ENCODE results near the gene DLGAP1. TPM values are rescaled to one million over a fixed set of nuclear protein-coding genes. Genes with fewer than 3 reads are reported as not detected.

The DLGAP1 gene
- total RNA-seq, 1 donor from 2014 or later = 11.5 TPM

DNA sequence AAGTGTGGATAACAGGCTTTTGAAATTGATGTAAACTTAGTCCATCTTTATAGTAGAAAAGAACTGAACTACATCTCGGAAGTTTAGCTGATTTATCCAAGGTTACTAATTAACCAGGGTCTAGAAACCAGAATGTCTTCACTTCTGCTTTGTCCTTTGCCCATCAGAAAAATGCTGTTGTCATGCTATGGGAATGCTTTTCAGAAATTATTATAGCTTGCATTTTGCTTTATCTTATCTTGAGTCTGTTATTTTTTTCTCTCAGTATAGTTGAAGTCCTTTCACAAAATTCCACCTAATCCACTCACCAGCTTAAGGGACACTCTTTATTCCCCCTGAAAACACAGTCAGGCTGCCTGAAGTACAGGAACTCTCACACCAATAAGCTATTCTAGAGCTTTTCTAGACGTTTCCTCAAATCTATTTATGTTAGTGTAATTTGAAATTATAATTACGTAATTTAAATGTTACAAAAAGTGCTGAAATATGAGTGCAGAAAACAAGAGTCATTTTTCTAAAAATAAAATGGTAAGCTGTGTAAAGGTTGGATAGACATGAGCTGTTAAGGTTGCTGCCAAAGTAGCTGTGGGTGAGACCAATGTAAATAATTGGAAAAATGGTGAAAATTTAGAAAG lies 548.9 kb downstream of the DLGAP1 start:
- Mint-ChIP-seq H3K4me1 (peaks cover 7% of the 10 kb centered on the region), H3K27ac (ENCODE audit: unreplicated experiment) (no peak overlapping the region)

DNA sequence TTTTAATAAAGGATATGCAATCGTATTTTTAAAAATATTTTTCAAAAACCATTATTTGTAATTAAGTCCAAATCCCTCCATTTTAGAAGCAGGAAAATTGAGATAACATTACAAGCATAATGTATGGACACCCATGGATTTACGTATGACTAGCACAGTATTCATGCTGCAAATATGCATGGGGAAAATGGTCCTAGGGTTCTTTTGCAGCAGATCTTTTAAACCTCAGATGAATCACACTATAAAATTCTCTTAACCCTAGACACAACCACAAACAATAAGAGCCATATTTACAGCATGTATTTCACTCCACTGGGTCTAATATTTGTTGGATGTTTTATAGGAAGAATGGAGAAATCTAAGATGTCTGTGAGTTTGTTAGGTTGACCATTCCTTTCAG lies 551.8 kb downstream of the DLGAP1 start:
- H3K4me1 Mint-ChIP-seq = peaks cover 11% of the 10 kb centered on the region
- DNase-seq (ENCODE audit: low read depth, low spot score) = no peak
- H3K36me3 Mint-ChIP-seq (ENCODE audit: low read depth) = no peaks in the 10 kb centered on the region
- no peaks in the 10 kb centered on the region for H3K9me3 Mint-ChIP-seq
- H3K4me3 Mint-ChIP-seq = no peak overlapping the region
- TF ChIP-seq, protein P1, sequence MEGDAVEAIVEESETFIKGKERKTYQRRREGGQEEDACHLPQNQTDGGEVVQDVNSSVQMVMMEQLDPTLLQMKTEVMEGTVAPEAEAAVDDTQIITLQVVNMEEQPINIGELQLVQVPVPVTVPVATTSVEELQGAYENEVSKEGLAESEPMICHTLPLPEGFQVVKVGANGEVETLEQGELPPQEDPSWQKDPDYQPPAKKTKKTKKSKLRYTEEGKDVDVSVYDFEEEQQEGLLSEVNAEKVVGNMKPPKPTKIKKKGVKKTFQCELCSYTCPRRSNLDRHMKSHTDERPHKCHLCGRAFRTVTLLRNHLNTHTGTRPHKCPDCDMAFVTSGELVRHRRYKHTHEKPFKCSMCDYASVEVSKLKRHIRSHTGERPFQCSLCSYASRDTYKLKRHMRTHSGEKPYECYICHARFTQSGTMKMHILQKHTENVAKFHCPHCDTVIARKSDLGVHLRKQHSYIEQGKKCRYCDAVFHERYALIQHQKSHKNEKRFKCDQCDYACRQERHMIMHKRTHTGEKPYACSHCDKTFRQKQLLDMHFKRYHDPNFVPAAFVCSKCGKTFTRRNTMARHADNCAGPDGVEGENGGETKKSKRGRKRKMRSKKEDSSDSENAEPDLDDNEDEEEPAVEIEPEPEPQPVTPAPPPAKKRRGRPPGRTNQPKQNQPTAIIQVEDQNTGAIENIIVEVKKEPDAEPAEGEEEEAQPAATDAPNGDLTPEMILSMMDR (conservative IDR thresholded peaks at IDR 0.05) = no peak
- H3K27ac Mint-ChIP-seq (ENCODE audit: unreplicated experiment) = no peak overlapping the region
- peaks cover 6% of the 10 kb centered on the region for H3K27me3 Mint-ChIP-seq (ENCODE audit: low read depth)

More for the DNA sequence above, 548.9 kb downstream of the DLGAP1 start:
- TF ChIP-seq, protein P1 (conservative IDR thresholded peaks at IDR 0.05) = no peak
- DNase-seq (ENCODE audit: low read depth, low spot score) = no peak
- H3K27me3 Mint-ChIP-seq (ENCODE audit: low read depth) = peaks cover under 1% of the 10 kb centered on the region
- no peak overlapping the region for H3K4me3 Mint-ChIP-seq
- H3K9me3 Mint-ChIP-seq = no peaks in the 10 kb centered on the region
- H3K36me3 Mint-ChIP-seq (ENCODE audit: low read depth) = no peaks in the 10 kb centered on the region

DNA sequence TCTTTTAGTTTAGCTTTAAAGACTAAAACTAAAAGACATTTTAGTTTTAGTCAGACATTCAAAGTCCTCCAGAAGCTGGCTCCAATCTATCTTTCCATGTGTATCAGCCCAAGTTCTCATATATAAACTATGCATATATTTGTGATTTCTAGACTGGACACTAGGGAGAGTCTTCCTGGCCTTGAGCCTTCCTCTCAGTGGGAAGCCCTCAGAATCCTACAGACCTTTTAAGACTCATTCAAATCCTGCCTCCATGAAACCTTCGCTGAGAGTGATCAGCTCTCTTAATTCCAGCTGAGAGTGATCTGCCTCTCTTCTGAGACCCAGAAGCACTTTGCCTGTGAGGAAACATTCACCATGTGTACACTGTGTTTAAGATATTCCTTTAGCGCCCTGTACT lies 552.4 kb downstream of the DLGAP1 start:
- no peaks in the 10 kb centered on the region for H3K9me3 Mint-ChIP-seq
- no peak for DNase-seq (ENCODE audit: low read depth, low spot score)
- H3K36me3 Mint-ChIP-seq (ENCODE audit: low read depth) = no peaks in the 10 kb centered on the region
- H3K4me3 Mint-ChIP-seq = no peak overlapping the region
- TF ChIP-seq, protein P1 (conservative IDR thresholded peaks at IDR 0.05) = no peak
- peaks cover 6% of the 10 kb centered on the region for H3K27me3 Mint-ChIP-seq (ENCODE audit: low read depth)
- H3K4me1 Mint-ChIP-seq = peaks cover 11% of the 10 kb centered on the region
- no peak overlapping the region for H3K27ac Mint-ChIP-seq (ENCODE audit: unreplicated experiment)

DNA sequence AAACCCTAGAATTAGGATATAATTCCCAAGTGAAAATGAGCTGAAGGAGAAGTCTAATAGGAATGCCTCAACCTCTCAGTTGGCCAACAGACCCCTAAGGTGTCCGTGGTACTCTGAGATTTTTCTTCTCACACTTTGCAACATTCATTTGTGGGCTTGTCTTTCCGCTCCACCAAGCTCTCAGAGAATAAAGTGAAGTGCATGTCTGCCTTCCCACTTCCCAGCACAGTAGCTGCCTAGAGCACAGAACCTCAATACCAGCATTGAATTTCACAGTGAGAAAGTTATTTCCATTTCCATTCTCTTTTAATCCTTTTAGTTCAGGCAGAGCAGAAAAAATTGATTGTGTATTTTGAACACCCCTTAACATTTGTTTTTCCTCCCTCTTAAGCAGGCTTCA lies 553.3 kb downstream of the DLGAP1 start:
- peaks cover 11% of the 10 kb centered on the region for H3K4me1 Mint-ChIP-seq
- H3K27me3 Mint-ChIP-seq (ENCODE audit: low read depth) = peaks cover 6% of the 10 kb centered on the region

DNA sequence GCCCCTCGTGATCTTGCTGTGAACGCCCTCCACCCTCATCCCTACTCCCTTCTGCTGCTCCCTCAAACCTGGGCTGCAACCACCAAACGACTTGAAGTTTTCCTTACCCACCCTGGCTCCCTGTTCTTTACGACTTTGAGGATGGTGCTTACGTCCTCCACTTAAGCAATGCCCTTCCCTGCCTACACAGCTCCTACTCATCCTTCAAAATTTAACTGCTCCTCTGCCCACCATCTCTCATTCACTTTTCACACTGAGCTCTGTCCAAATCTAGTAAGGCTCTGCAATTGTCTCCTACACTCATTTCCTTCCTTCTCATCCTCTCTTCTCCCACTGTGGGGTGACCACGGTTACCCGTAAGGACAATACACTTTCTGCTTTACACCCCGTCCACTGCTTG lies 554.1 kb downstream of the DLGAP1 start:
- Mint-ChIP-seq H3K4me1 (peaks cover 11% of the 10 kb centered on the region), H3K4me3 (no peak overlapping the region), H3K27me3 (ENCODE audit: low read depth) (peaks cover 6% of the 10 kb centered on the region), H3K36me3 (ENCODE audit: low read depth) (no peaks in the 10 kb centered on the region), H3K27ac (ENCODE audit: unreplicated experiment) (peak overlapping the region; percentile 30), H3K9me3 (no peaks in the 10 kb centered on the region)
- no peak for DNase-seq (ENCODE audit: low read depth, low spot score)
- TF ChIP-seq, protein P1 (conservative IDR thresholded peaks at IDR 0.05) = no peak

More for the DNA sequence above, 553.3 kb downstream of the DLGAP1 start:
- H3K36me3 Mint-ChIP-seq (ENCODE audit: low read depth) = no peaks in the 10 kb centered on the region
- H3K4me3 Mint-ChIP-seq = no peak overlapping the region
- TF ChIP-seq, protein P1 (conservative IDR thresholded peaks at IDR 0.05) = no peak
- DNase-seq (ENCODE audit: low read depth, low spot score) = no peak
- H3K27ac Mint-ChIP-seq (ENCODE audit: unreplicated experiment) = no peak overlapping the region
- H3K9me3 Mint-ChIP-seq = no peaks in the 10 kb centered on the region
